NCI-H2107 treated with DMSO at 0.1 percent for 48 hours (cell line): ENCODE results near the gene GRM7.

Experiments used
- DNase-seq: peaks from one replicate; lab custom pipeline; 2025; ENCODE audit not compliant: unreplicated experiment; lab: John Stamatoyannopoulos, UW

GRM7 gene

GRCh38 chr3:7292362-7292761, 431.4 kb downstream of the GRM7 start:
- DNase-seq: no peak

- no peak for DNase-seq
Measured at GRCh38 chr3:7293286-7293685, 432.4 kb downstream of the GRM7 start.

GRCh38 chr3:7305561-7305960, 444.6 kb downstream of the GRM7 start:
- DNase-seq: no peak

- DNase-seq: no peak
Measured at GRCh38 chr3:7306901-7307300, 446.0 kb downstream of the GRM7 start.

- no peak for DNase-seq
Measured at GRCh38 chr3:7307410-7307809, 446.5 kb downstream of the GRM7 start.

- no peak for DNase-seq
Measured at GRCh38 chr3:7309641-7310102, 448.8 kb downstream of the GRM7 start.

GRCh38 chr3:7315037-7315436, 454.1 kb downstream of the GRM7 start:
- no peak for DNase-seq

- DNase-seq: no peak
Measured at GRCh38 chr3:7322957-7323669, 462.2 kb downstream of the GRM7 start.

GRCh38 chr3:7328339-7328738, 467.4 kb downstream of the GRM7 start:
- no peak for DNase-seq

- no peak for DNase-seq
Measured at GRCh38 chr3:7332696-7333095, 471.8 kb downstream of the GRM7 start.

GRCh38 chr3:7333125-7333524, 472.2 kb downstream of the GRM7 start:
- no peak for DNase-seq

- DNase-seq: no peak
Measured at GRCh38 chr3:7340795-7341194, 479.9 kb downstream of the GRM7 start.

- DNase-seq: no peak
Measured at GRCh38 chr3:7346364-7346763, 485.4 kb downstream of the GRM7 start.

- no peak for DNase-seq
Measured at GRCh38 chr3:7357101-7357500, 496.2 kb downstream of the GRM7 start.

- no peak for DNase-seq
Measured at GRCh38 chr3:7367968-7368367, 507.1 kb downstream of the GRM7 start.

GRCh38 chr3:7368597-7368996, 507.7 kb downstream of the GRM7 start:
- DNase-seq: no peak

GRCh38 chr3:7371693-7372572, 511.0 kb downstream of the GRM7 start:
- DNase-seq: no peak

GRCh38 chr3:7377103-7377502, 516.2 kb downstream of the GRM7 start:
- no peak for DNase-seq

- DNase-seq: no peak
Measured at GRCh38 chr3:7381741-7382140, 520.8 kb downstream of the GRM7 start.

GRCh38 chr3:7382293-7383010, 521.5 kb downstream of the GRM7 start:
- no peak for DNase-seq

GRCh38 chr3:7385635-7386034, 524.7 kb downstream of the GRM7 start:
- no peak for DNase-seq

- no peak for DNase-seq
Measured at GRCh38 chr3:7388026-7388425, 527.1 kb downstream of the GRM7 start.
